Hepatocyte (in vitro differentiated cells): Measurements from ENCODE around the gene C2CD3. TPM values are rescaled to one million over a fixed set of nuclear protein-coding genes. Genes with fewer than 3 reads are reported as not detected.

Experiments used
- DNase-seq: peaks from one replicate; pipeline ENCODE4 v3.0.0-alpha.2; 2016; ENCODE audit warnings: low spot score
- H2AFZ ChIP-seq: fragments of 200-600 bp; sonication (generic); 2 replicates; pipeline ENCODE4 v1.6.0; 2016; ENCODE audit warnings: antibody characterized with exemption, mild to moderate bottlenecking
- H3K27ac ChIP-seq: fragments of 200-600 bp; sonication (generic); 2 replicates; pipeline ENCODE4 v1.5.1; 2016; ENCODE audit warnings: mild to moderate bottlenecking
- H3K27me3 ChIP-seq: fragments of 200-600 bp; sonication (generic); 2 replicates; pipeline ENCODE4 v1.6.1; 2016
- H3K36me3 ChIP-seq: fragments of 200-600 bp; sonication (generic); replicated peaks from 2 replicates; pipeline ENCODE4 v1.5.1; 2016; ENCODE audit warnings: low read depth; ENCODE audit not compliant: insufficient read depth
- H3K4me1 ChIP-seq: fragments of 200-600 bp; sonication (generic); 2 replicates; pipeline ENCODE4 v1.5.1; 2016; ENCODE audit warnings: mild to moderate bottlenecking, moderate library complexity; ENCODE audit not compliant: insufficient read depth
- H3K4me2 ChIP-seq: fragments of 200-600 bp; sonication (generic); 2 replicates; pipeline ENCODE4 v1.6.0; 2016
- H3K4me3 ChIP-seq: fragments of 200-600 bp; sonication (generic); 2 replicates; pipeline ENCODE4 v1.5.1; 2016; ENCODE audit warnings: mild to moderate bottlenecking
- H3K79me2 ChIP-seq: fragments of 200-600 bp; sonication (generic); 2 replicates; pipeline ENCODE4 v1.6.0; 2017; ENCODE audit warnings: mild to moderate bottlenecking
- H3K9me2 ChIP-seq: fragments of 200-600 bp; sonication (generic); replicated peaks from 2 replicates; pipeline ENCODE4 v1.6.0; 2017; ENCODE audit warnings: mild to moderate bottlenecking; ENCODE audit not compliant: insufficient read depth
- H3K9me3 ChIP-seq: fragments of 200-600 bp; sonication (generic); 2 replicates; pipeline ENCODE4 v1.5.1; 2016; ENCODE audit warnings: low read depth, mild to moderate bottlenecking
- H4K20me1 ChIP-seq: fragments of 200-600 bp; sonication (generic); 2 replicates; pipeline ENCODE4 v1.6.0; 2016; ENCODE audit warnings: mild to moderate bottlenecking; ENCODE audit not compliant: insufficient read depth, poor library complexity, severe bottlenecking
- CTCF ChIP-seq: fragments of 200-600 bp; sonication (generic); IDR thresholded peaks from 2 replicates; pipeline ENCODE4 v1.5.1; 2016; ENCODE audit warnings: antibody characterized with exemption, mild to moderate bottlenecking; ENCODE audit not compliant: poor library complexity
- EZH2 ChIP-seq: fragments of 200-600 bp; sonication (generic); IDR thresholded peaks from 2 replicates; pipeline ENCODE4 v1.6.1; 2016; ENCODE audit warnings: antibody characterized with exemption, mild to moderate bottlenecking, borderline replicate concordance
- EZH2phosphoT487 ChIP-seq: fragments of 200-600 bp; sonication (generic); IDR thresholded peaks from one replicate; pipeline ENCODE4 v1.6.1; 2018; ENCODE audit warnings: antibody characterized with exemption, mild to moderate bottlenecking, low read depth, moderate library complexity; ENCODE audit not compliant: unreplicated experiment, severe bottlenecking
- WGBS: methylation state at CpG from one replicate; pipeline ENCODE4 v1.1.6; 2016; ENCODE audit warnings: low lambda C conversion rate; ENCODE audit errors: missing lambda C conversion rate; 5-methylcytosine and 5-hydroxymethylcytosine counted together
- polyA plus RNA-seq: library from polyadenylated mRNA; unstranded; fragments of >200 nt; fragmentation: Nextera tagmentation; extraction: Ambion mirVana; gene quantifications from 2 replicates; pipeline ENCODE4 v1.2.1, GENCODE V29; 2016
- total RNA-seq: library from RNA; depleted of rRNA; stranded (reverse); fragments of >200 nt; gene quantifications from 2 replicates; pipeline ENCODE4 v1.2.3, GENCODE V29; 2014

The C2CD3 gene
- total and polyA plus RNA-seq, 2 experiments from 2014 or later: 9.8 to 16.3 TPM

GRCh38 chr11:74048993-74049392 is 121.8 kb downstream of the C2CD3 start:
- TF ChIP-seq EZH2phosphoT487: no peak
- TF ChIP-seq CTCF: no peak
- no peak for TF ChIP-seq EZH2
- no peaks in the 10 kb centered on the region for H3K9me2 ChIP-seq
- H3K36me3 ChIP-seq: no peaks in the 10 kb centered on the region
- no peak overlapping the region for H3K27ac ChIP-seq
- H3K4me1 ChIP-seq: no peaks in the 10 kb centered on the region
- H3K27me3 ChIP-seq: no peaks in the 10 kb centered on the region
- no peak overlapping the region for H2AFZ ChIP-seq
- no peaks in the 10 kb centered on the region for H4K20me1 ChIP-seq
- no peak for DNase-seq
- H3K79me2 ChIP-seq: no peaks in the 10 kb centered on the region
- no peaks in the 10 kb centered on the region for H3K9me3 ChIP-seq
- whole genome bisulfite sequencing: 92% methylated on average over 5 of the region's 5 CpGs
- H3K4me3 ChIP-seq: no peak overlapping the region
- H3K4me2 ChIP-seq: no peak overlapping the region

- Histone ChIP-seq H4K20me1 (no peaks in the 10 kb centered on the region), H3K36me3 (no peaks in the 10 kb centered on the region), H3K4me1 (no peaks in the 10 kb centered on the region), H3K79me2 (no peaks in the 10 kb centered on the region), H3K27me3 (no peaks in the 10 kb centered on the region), H2AFZ (no peak overlapping the region), H3K27ac (no peak overlapping the region), H3K4me2 (no peak overlapping the region), H3K9me3 (no peaks in the 10 kb centered on the region), H3K9me2 (no peaks in the 10 kb centered on the region), H3K4me3 (no peak overlapping the region)
- 77% methylated on average over 2 of the region's 2 CpGs for WGBS
- TF ChIP-seq CTCF (no peak), EZH2phosphoT487 (no peak), EZH2 (no peak)
- DNase-seq: no peak
Observed at GRCh38 chr11:74044538-74044937, 126.3 kb downstream of the C2CD3 start.

GRCh38 chr11:74043450-74043849 is 127.4 kb downstream of the C2CD3 start:
- Histone ChIP-seq H3K79me2 (no peaks in the 10 kb centered on the region), H3K9me2 (no peaks in the 10 kb centered on the region), H4K20me1 (no peaks in the 10 kb centered on the region), H2AFZ (no peak overlapping the region), H3K4me3 (no peak overlapping the region), H3K27me3 (no peaks in the 10 kb centered on the region), H3K4me2 (no peak overlapping the region), H3K27ac (no peak overlapping the region), H3K4me1 (no peaks in the 10 kb centered on the region), H3K9me3 (no peaks in the 10 kb centered on the region), H3K36me3 (no peaks in the 10 kb centered on the region)
- DNase-seq: no peak
- WGBS: 94% methylated on average over 1 of the region's 1 CpG
- TF ChIP-seq EZH2phosphoT487 (no peak), EZH2 (no peak), CTCF (no peak)

- Histone ChIP-seq H3K36me3 (no peaks in the 10 kb centered on the region), H4K20me1 (no peaks in the 10 kb centered on the region), H3K27me3 (no peaks in the 10 kb centered on the region), H3K4me1 (no peaks in the 10 kb centered on the region), H3K79me2 (no peaks in the 10 kb centered on the region), H3K9me2 (no peaks in the 10 kb centered on the region), H3K27ac (no peak overlapping the region), H3K4me2 (no peak overlapping the region), H3K4me3 (no peak overlapping the region), H2AFZ (no peak overlapping the region), H3K9me3 (no peaks in the 10 kb centered on the region)
- no peak for DNase-seq
- WGBS: 97% methylated on average over 4 of the region's 4 CpGs
- TF ChIP-seq EZH2 (no peak), EZH2phosphoT487 (no peak), CTCF (no peak)
Observed at GRCh38 chr11:74037309-74037708, 133.5 kb downstream of the C2CD3 start.
